ENCODE measurements around the gene MCRS1.
A peak's percentile ranks its signal among the peaks of the same experiment; 100 is the strongest.
"Not testable (repeated sequence)": the region's sequence is repeated elsewhere in the genome, so short reads cannot be mapped to it uniquely, and the experiment has no call there.

The MCRS1 gene, protein sequence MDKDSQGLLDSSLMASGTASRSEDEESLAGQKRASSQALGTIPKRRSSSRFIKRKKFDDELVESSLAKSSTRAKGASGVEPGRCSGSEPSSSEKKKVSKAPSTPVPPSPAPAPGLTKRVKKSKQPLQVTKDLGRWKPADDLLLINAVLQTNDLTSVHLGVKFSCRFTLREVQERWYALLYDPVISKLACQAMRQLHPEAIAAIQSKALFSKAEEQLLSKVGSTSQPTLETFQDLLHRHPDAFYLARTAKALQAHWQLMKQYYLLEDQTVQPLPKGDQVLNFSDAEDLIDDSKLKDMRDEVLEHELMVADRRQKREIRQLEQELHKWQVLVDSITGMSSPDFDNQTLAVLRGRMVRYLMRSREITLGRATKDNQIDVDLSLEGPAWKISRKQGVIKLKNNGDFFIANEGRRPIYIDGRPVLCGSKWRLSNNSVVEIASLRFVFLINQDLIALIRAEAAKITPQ

DNA sequence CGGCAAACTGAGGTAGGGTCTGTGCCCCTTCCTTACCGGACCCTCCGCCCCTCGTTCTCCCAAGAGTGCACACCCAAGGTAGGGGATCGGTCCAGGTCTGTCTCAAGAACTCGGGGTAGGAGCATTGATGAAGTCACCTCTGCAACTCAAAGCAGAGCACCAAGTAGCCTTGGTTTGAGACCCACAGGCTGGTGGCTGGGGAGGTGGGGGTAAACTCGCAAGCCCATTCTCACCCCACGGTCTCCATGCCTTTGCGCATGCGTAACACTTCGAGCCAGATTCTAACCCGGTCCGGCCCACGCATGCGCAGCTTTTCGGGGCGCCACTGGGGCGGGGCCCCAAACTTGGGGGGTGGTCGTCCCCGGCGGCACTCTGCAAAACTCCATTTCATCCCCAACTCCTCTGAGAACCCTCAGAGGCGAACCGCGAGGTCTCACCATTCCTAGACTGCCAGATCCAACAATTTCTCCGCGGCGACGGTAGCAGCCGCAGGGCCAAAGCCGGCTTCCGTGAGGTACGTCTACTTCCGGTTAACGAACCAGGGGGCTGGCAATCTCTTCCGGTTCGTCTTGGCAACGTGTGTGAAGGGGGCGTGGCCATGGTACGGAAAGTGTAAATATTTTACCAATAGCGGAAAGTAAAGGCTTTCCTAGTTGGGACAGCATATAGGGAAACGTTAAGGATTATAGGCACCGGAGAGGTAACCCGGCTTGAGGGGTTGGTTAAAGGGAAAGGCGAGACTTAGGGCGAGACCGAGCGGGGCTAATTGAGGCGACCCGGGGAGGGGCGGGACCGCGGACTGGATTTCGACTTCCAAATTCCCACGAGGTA, at the start of gene MCRS1:
MCRS1 (minus strand) TSS at position 532 of the 831 bp plus-strand sequence. CDS start 1,411 bp downstream, outside the sequence.
- DNase-seq, result peak; percentile 90

DNA sequence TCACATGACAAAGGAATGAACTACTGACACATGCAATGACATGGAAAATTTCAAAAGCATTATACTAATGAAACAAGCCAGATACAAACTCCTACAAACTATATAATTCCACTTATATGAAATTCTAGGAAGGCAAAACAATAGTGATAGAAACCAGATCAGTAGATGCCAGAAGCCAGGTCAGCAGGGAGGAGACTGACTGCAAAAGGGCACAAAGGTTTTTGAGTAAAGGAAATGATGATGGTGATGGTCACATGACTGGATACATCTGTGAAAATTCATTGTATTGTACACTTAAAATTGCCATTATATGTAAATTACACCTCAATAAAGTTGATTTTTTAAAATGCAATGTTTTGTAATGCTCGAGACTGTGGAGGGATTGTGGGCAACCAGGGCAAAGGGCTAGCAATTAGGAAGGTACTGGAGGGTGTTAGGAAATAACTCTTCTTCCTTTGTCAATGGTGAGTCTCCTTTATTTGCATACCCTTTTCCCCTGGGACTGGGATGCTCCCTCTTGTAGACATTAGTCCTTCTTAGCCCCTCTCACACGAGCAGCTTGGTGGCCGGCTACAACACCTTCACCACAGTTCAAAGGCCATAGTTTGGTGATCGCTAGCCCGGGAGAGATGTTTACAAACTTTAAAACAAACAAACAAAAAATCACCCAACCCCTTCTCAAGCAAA, 48.7 kb upstream of the MCRS1 start:
- no peak for DNase-seq

DNA sequence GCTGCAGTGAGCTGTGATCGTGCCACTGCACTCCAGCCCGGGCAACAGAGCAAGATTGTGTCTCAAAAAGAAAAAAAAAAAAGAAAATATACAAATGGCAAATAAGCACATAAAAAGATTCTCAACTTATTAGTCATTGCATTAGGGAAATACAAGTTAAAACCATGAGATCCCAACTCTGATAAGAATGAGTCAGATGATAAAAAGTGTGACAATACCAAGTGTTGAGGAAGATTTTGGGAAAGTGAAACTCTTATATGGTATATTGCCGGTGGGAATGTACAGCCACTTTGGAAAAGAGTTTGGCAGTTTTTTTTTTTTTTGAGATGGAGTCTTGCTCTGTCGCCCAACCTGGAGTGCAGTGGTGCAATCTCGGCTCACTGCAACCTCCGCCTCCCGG, 47.8 kb upstream of the MCRS1 start:
- DNase-seq, result no peak

DNA sequence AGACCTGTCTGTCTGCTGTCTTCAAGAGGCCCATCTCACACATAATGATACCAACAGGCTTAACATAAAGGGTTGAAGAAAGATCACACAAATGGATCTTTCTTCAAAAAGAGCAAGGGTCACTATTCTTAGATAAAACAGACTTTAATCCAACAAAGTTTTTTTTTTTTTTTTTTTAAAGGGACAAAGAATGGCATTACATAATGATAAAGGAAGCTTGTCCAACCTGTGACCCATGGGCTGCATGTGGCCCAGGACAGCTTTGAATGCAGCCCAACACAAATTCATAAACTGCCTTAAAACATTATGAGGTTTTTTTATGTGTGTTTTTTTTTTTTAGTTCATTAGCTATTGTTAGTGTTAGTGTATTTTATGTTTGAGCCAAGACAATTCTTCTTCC, 44.3 kb upstream of the MCRS1 start:
- DNase-seq, result no peak

DNA sequence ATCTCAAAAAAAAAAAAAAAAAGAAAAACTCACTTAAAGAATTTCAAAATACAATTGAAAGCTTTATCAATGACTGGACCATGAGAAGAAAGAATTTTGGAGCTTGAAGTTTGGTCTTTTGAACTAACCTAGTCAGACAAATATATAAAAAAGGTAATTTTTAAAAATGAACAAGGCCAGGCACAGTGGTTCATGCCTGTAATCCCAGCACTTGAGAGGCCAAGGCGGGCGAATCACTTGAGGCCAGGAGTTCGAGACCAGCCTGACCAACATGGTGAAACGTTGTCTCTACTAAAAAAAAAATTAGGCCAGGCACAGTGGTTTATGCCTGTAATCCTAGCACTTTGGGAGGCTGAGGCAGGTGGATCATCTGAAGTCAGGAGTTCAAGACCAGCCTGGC, 42.8 kb upstream of the MCRS1 start:
- not testable (repeated sequence) for DNase-seq

DNA sequence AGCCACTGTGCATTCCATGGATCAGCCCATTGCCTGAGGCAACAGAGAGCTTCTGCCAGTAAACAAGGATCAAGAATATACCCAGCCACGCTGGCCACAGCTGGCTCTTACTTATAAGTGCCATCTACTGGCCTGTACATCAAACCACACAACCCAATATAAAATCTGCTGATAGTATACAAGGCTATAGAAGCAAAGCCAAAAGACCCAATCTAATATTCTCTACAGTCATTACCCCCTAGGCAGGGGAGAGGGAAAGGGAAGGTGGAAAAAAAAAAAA, 41.9 kb upstream of the MCRS1 start:
- peak; percentile 27 for DNase-seq

DNA sequence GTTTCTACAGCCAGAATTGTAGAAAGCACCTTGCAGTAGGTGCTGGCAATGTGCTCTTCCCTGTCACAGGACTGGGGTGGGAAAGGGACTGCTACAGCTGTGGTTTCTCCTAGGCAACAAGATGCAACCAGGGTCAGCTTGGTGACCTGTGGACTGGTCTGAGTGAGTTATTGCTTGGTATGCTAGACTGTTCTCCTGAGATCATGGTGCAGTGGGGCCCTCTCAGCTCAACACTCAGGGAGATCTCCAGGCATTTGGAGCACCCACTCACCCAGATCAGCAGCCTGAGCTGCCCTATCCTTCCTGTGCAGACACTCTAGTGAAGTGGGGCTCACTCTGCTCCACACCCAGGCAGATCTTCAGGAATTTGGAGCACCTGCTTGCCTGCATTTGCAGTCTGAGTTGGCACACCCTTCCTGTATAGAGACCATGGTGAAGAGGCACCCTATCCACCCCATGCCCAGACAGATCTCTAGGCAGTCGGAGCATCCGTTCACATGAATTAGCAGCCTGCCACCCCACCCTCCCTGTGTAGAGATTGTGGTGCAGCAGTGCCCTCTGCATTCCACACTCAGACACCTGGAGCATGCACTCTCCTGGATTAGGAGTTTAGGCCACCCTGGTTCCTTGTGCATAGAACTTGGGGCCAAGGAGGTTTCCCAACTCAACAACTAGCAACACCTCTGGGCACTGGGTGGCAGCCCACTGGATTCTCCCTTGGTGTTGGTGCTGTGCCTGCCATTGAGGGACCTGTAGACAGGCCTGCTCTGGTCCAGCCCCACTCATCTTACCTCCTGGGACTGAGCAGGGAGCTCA, 41.3 kb upstream of the MCRS1 start:
- no peak for DNase-seq

DNA sequence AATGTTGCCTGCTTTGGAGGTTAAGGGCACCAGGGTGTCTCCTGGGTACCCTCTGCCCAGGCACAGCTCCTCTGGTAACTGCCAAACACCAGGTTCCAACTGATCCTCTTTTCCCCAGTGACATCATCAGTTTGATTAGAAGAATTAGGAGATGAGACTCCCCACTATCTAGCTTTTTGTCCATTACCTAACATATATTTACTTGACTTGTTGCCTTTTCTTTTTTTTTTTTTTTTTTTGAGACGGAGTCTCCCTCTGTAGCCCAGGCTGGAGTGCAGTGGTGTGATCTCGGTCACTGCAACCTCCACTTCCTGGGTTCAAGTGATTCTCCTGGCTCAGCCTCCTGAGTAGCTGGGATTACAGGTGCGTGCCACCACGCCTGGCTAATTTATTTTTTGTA, 37.6 kb upstream of the MCRS1 start, which contains the start of gene FAM186B:
FAM186B (minus strand) TSS at position 101 of the 400 bp plus-strand sequence. CDS start 162 bp downstream, outside the sequence.
- not testable (repeated sequence) for DNase-seq

DNA sequence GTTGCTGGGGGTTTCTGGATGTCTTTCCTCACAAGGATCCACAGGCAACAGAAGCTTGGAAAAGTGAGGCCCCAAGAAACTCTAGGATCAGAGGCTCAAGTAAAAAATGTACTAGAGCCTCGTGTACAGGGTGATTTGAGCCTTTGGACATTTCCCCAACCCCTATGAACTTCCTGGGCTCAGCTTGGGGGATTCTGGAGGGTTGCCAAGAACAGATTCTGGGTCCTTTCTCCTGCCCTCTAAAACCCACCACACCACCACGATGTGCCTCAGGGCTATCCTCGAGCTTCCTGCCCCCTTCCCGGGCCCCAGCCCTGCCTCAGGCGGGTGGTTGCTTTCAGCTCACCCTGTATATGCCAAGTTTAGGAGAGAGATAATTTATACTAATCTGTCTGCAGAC, 36.9 kb upstream of the MCRS1 start:
- no peak for DNase-seq

DNA sequence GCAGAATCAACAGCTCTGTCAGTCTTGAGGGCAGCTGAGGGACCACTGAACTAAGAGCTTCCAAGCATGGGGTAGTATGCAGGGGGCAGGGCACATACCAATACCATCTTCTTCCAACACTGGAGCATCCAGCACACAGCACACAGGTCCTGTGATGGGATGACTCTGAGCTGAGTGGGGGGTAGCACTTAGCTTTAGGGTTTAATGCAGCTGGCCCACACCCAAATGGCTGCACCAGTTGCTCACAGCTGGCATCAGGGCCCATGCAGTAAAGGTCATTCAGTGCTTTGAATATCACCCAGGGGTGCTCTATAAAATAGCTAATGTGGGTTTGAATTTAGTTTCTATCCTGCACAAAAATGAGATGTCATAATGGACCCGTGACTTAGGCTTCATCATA, 35.8 kb upstream of the MCRS1 start:
- DNase-seq, result no peak

DNA sequence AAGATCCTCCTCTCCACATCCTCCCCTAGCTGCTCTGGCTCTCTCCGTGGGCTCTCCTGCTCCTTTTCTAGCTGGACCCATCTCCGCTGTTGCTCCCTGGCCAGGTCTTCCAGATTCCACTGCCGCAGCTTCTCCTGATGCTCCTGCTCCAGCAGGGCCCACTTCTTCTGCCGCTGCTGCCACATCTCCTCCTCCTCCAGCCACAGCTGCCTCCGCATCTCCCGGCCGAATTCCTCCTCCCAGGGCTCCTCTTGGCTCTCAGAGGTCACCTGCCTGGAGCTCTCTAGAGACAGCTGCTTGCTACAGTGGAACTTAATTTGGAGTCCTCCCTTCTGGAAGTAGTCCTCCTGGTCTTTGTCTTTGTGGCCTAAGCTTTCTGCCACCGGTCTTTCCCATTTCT, 32.0 kb upstream of the MCRS1 start:
- no peak for DNase-seq

DNA sequence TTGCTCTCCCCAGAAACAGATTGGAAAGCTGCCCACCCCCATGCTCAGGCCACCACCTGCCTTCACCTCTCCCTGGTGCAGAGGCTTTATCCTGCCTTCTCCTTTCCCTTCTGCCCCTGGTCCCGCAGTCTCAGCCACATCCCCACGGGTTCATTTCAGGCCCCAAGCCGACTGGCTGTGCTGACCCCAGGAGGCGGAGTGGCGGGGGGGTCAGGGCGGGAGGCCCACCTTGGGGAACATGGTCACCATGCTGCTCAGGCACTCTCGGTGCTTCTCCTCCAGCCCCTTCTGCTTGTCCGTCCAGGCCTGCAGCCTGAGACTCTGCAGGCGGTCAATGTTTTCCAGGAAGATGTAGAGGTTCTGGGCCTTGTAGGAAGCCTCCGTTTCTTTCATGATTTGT, 30.6 kb upstream of the MCRS1 start:
- DNase-seq, result no peak

DNA sequence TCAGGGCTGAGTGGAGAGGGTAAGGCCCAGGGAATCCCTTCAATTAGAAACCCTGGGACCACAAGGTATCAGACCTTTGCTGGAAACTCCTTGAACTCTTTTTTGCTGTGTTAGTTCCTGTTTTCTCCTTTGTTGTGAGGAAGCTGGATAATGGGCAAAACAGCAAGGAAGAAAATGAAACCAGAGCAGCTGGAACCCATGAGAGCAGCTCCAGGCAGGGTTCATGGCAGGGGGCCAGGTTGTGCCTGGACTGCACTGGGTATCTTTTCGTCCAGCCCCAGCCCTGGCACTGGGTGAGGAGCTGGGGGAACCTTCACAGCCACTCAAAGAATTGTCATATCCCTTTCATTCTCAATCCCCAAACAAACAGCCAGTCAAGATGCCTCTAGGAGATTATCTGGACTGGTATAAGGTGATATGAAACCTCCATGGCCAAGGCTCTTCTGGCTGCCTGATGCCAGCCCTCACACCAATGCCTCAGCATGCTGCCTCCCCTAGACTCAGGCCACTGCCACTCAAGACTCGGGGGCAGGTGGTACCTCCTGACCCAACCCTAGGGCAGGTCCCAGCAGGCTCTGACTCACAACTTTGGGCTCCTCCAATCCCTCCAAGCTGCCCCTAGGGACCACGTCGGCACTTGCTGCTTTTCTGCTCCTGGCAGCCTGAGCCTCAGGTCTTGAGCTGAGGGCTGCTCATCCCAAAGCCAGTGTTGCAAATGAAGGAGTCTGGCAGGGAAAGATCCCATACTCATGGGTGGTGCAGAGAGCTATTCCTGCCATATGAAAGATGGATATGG, 21.0 kb upstream of the MCRS1 start:
- DNase-seq, result no peak

DNA sequence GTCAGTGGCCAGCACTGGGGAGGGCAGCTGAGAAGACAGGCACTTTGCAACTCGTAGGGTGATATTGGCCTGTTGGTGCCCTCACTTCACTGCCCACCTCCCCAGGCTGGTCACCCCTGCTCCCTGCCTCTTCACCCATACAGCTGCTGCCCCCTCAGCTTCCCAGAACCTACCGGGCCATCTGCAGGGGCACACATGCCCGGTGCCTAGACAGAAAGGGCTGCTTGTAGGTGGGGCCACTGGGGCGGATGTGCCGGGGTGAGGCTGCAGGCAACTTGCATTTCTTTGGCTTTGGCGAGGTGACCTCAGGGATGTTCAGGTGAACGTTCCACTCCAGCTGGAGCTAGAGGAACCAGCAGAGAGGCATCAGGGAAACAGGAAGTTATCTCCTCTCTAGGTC, 20.3 kb upstream of the MCRS1 start:
- no peak for DNase-seq

DNA sequence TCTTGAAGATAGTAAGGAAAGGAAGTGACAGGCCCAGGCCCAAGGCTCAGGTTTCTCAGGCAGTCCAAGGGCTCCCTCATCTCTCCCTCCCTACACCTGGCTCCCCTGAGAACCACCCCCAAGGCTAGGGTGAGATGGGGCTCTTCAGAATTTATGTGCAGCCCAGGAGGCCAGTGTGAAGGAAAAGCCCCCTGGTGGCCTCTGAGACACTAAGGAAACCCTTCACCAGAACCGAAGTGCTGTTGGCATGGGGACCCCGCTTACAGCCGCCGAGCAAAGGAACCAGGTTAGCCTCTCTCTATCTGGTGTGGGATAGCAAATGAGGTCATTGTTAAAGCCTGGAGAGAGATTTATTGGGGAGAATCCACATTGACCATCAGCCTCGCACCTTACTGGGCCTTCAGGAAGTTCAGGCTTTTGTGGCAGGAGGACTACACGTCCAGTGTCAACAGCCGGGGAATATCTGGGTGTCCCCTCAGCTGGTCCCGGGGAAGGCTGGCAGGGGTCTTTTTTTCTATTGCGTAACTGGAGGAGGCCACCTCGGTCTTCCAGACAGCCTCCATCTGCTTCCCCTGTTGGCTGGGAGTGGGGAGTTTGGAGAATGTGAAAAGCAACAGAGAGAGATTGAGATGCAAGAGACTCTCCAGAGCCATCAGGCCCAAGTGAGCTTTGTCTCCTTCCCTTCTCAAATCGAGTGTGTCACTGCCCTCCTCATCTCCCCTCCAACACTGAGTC, 19.4 kb upstream of the MCRS1 start:
- no peak for DNase-seq

DNA sequence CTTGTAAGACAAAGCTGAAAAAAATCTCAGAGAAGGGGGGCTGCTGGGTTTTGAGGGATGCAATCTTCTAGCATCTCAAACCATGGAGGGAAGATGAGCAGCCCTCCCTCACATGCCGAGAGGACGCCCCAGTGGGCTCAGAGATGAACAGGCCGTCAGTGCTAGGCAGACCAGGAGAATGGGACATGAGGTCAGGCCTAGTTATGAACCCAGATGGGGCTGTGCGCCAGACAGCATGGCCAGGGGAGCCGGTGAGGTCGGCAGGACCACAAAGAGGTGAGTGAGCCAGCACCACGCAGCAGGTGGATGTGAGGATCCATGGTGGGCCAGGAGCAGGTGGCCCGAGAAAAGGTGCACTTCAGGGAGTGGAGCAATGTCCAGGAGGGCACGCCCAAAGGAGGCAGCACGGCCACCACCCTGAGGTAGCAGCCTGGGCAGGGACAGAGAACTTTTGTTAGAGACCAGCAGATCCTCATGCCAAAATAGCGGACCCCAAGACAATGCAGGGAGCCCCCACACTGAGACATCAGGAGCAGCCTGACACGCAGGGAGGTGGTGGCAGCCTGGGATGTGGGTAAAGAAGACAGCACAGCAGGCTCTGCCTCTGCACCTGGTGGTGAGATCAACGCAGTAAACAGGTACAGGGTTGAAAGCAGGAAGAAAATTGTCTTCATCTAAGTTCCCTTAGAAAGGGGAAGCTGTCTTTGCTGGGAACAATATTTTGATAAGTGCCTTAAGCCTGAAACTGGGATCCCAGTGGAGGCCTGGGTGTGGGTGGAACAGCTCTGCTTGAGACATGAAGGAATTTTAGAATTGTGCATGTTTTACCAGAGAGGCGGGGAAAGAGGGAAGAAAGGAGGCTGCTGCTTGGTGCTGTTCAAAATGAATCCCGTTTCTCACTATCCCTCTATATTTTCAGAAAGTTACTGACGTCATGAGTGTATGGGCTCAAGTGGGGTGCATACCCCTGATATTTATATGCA, 17.8 kb upstream of the MCRS1 start:
- DNase-seq, result no peak

DNA sequence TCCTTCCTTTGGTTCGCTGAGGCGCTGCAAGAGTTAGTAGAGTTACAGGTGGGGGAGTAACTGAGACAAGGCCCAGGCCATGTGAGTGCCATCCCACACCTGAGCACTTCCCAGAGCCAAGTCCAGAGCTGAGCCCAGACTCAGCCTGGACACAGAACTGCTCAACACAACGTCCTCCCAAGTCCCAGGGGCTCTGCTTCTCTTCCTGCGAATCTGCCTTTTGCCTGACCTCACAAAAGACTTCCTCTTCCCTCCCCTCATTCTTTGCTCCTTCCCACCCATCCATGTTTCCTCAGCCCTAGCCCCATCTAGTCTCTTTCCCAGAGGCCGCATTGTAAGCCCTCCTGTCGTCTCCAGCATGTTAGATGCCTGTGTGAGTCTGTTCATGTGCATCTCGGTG, 16.6 kb upstream of the MCRS1 start:
- DNase-seq, result no peak

DNA sequence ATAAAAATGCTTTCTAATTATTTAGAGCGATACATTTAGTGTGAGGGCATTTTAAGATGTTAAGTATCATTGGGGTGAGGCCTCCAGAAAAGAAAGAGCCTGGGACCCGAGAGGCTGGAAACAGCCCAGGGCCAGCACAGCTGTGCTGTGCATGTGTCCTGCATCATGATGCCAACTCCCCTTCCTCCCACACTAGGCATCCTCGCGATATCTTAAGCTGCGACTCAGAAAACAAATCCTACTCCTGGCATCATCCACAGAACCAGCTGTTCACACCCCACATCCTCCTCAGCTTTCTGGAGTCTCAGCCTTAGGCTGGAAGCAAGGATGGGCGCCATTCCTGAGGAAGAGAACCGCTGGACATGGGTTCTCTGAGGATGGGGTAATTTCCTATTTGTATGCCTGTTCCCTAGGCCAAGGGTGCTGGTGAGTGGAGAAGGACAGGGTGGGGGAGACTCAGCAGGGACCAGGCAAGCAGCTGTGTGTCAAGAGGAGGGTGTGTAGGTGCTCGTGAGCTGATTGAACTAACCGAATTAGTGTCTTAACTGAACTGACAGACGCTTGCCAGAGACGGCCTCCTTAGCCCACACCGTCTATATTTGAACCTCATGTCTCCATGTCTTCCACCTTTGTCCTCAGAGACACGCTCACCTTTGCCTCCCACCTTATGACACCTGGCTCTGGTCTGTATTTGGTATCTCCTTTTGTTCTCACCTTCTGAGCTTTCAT, 15.6 kb upstream of the MCRS1 start:
- DNase-seq, result no peak

DNA sequence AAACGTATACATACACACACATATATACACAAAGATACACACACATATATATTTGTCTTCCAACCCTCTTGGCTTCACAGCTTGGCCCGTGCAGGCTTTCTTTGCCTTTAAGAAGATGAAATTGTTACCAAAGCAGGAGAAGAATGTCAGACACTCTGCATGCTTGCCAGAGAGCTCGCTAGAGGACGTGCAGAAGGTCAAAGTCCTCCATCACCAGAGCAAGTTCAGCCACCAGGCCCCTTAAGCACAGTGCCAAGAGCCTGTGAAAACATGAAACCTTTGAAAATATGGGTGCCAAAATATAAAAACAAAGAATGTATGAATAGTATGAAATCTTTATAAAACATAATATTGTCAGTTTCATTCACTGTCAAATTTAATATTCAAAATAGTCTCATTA, 14.9 kb upstream of the MCRS1 start:
- DNase-seq, result no peak

All from COR-L47 (cell line).